Progenitor cell of endocrine pancreas (in vitro differentiated cells): ENCODE data around the gene MAST4. TPM values are rescaled to one million over a fixed set of nuclear protein-coding genes. Genes with fewer than 3 reads are reported as not detected.

Experiments
- DNase-seq: peaks from one replicate; pipeline ENCODE4 v3.0.0; 2021; ENCODE audit warnings: low spot score; ENCODE audit not compliant: unreplicated experiment
- H3K27ac Mint-ChIP-seq: 2 replicates; pipeline ENCODE4 v1.8.0; 2021; ENCODE audit warnings: mild to moderate bottlenecking, moderate library complexity, mixed read lengths
- H3K27me3 Mint-ChIP-seq: 2 replicates; pipeline ENCODE4 v1.8.0; 2021; ENCODE audit warnings: mixed read lengths
- H3K36me3 Mint-ChIP-seq: 2 replicates; pipeline ENCODE4 v1.8.0; 2022; ENCODE audit warnings: mixed read lengths; ENCODE audit not compliant: insufficient read depth
- H3K4me1 Mint-ChIP-seq: 2 replicates; pipeline ENCODE4 v1.8.0; 2021; ENCODE audit warnings: low read depth, mixed read lengths
- H3K4me3 Mint-ChIP-seq: 2 replicates; pipeline ENCODE4 v1.8.0; 2021; ENCODE audit warnings: low read depth, mild to moderate bottlenecking, moderate library complexity, mixed read lengths
- H3K9me3 Mint-ChIP-seq: 2 replicates; pipeline ENCODE4 v1.8.0; 2021; ENCODE audit warnings: low read depth, mixed read lengths
- CTCF ChIP-seq: fragments of 200-600 bp; sonication (generic); IDR thresholded peaks from one replicate; pipeline ENCODE4 v1.5.0; 2021; ENCODE audit warnings: antibody characterized with exemption, mild to moderate bottlenecking; ENCODE audit not compliant: unreplicated experiment
- total RNA-seq: library from RNA; stranded (reverse); gene quantifications from 2 replicates; pipeline ENCODE4 v1.2.1, GENCODE V29; 2021

MAST4 gene
- total RNA-seq, 1 donor from 2014 or later = 45.3 TPM

- no peak for TF ChIP-seq CTCF
- H3K9me3 Mint-ChIP-seq = no peaks in the 10 kb centered on the region
- H3K4me1 Mint-ChIP-seq = peaks cover 53% of the 10 kb centered on the region
- no peaks in the 10 kb centered on the region for H3K36me3 Mint-ChIP-seq
- DNase-seq = no peak
- H3K4me3 Mint-ChIP-seq = no peak overlapping the region
- no peaks in the 10 kb centered on the region for H3K27me3 Mint-ChIP-seq
- no peak overlapping the region for H3K27ac Mint-ChIP-seq
Observed at GRCh38 chr5:67011422-67011821, 415.2 kb downstream of the MAST4 start.

GRCh38 chr5:67012171-67012570 is 416.0 kb downstream of the MAST4 start:
- Mint-ChIP-seq H3K9me3 (no peaks in the 10 kb centered on the region), H3K36me3 (no peaks in the 10 kb centered on the region), H3K4me3 (no peak overlapping the region), H3K4me1 (peaks cover 52% of the 10 kb centered on the region), H3K27ac (no peak overlapping the region), H3K27me3 (peaks cover 4% of the 10 kb centered on the region)
- DNase-seq = no peak
- TF ChIP-seq CTCF = no peak

GRCh38 chr5:67013719-67014118 is 417.5 kb downstream of the MAST4 start:
- peaks cover 4% of the 10 kb centered on the region for H3K27me3 Mint-ChIP-seq
- H3K36me3 Mint-ChIP-seq = no peaks in the 10 kb centered on the region
- peaks cover 51% of the 10 kb centered on the region for H3K4me1 Mint-ChIP-seq
- H3K9me3 Mint-ChIP-seq = no peaks in the 10 kb centered on the region
- DNase-seq = no peak
- H3K4me3 Mint-ChIP-seq = no peak overlapping the region
- no peak for TF ChIP-seq CTCF
- H3K27ac Mint-ChIP-seq = no peak overlapping the region

GRCh38 chr5:67014191-67014590 is 418.0 kb downstream of the MAST4 start:
- Mint-ChIP-seq H3K4me3 (no peak overlapping the region), H3K27ac (no peak overlapping the region), H3K9me3 (no peaks in the 10 kb centered on the region), H3K27me3 (peaks cover 4% of the 10 kb centered on the region), H3K4me1 (peaks cover 47% of the 10 kb centered on the region), H3K36me3 (no peaks in the 10 kb centered on the region)
- no peak for DNase-seq
- no peak for TF ChIP-seq CTCF

- H3K27ac Mint-ChIP-seq = no peak overlapping the region
- no peak for DNase-seq
- TF ChIP-seq CTCF = no peak
- no peaks in the 10 kb centered on the region for H3K9me3 Mint-ChIP-seq
- H3K27me3 Mint-ChIP-seq = peaks cover 4% of the 10 kb centered on the region
- H3K4me3 Mint-ChIP-seq = no peak overlapping the region
- H3K36me3 Mint-ChIP-seq = no peaks in the 10 kb centered on the region
- H3K4me1 Mint-ChIP-seq = peaks cover 41% of the 10 kb centered on the region
Observed at GRCh38 chr5:67014957-67015400, 418.8 kb downstream of the MAST4 start.
